HG03354 (cell line): ENCODE data around the gene CHKB.
"Not testable (repeated sequence)": the region's sequence is repeated elsewhere in the genome, so short reads cannot be mapped to it uniquely, and the experiment has no call there.

Source experiments
- ATAC-seq: cut with Tn5 transposase; IDR thresholded peaks from one replicate; pipeline ENCODE4 v1.9.1; 2021; ENCODE audit warnings: mild to moderate bottlenecking; ENCODE audit not compliant: unreplicated experiment, poor library complexity, severe bottlenecking

The CHKB gene

DNA sequence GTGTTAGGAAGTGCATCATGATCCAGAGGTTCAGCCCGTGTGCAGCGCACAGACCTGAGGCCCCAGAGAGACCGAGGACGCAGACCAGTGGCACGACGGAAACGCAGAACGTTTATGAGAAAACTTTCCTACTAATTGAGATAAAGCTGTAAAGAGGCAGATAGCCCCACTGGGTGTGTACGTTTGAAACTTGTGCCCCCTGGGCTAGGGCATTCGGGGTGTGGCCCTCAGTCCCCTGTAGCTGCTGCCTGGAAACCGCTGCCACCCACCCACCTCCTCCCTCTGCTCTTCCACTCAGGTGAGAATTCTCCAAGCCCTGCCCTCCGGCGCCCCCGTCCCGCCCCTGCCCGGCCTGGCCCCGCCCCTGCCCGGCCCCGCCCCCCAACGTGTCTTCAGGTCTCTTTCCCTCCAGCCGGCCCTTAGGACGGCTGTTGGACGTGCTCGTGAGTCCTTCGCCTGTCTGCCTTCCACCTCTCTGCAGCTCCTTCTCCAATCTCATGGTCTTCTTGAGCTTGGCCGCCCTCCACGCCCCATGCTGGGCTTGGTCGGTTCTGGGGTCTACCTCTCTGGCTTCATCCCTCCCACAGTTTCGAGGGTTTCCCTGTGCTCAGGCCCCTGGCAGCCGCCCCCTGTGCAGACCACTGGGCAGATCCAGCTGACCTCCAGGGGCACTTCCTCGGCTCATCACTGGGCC, 30.0 kb upstream of the CHKB start:
- no peak for ATAC-seq

DNA sequence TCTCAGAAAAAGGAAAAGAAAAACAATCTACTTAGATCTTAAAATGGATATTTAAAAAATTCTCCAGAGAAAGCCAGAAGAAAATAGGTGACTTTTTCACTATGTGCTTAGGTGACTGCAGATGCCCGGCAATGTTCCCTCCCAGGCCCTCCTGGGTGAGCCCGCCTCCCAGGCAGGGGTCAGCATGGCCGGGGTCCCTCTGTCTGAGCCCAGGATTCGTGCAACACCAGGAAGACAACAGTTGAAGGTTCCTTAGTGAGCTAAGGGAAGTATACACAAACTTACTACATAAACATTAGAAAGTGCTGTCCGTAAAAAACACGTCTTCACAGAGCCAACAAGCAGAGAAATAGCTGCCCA, 29.5 kb upstream of the CHKB start:
- ATAC-seq: no peak

DNA sequence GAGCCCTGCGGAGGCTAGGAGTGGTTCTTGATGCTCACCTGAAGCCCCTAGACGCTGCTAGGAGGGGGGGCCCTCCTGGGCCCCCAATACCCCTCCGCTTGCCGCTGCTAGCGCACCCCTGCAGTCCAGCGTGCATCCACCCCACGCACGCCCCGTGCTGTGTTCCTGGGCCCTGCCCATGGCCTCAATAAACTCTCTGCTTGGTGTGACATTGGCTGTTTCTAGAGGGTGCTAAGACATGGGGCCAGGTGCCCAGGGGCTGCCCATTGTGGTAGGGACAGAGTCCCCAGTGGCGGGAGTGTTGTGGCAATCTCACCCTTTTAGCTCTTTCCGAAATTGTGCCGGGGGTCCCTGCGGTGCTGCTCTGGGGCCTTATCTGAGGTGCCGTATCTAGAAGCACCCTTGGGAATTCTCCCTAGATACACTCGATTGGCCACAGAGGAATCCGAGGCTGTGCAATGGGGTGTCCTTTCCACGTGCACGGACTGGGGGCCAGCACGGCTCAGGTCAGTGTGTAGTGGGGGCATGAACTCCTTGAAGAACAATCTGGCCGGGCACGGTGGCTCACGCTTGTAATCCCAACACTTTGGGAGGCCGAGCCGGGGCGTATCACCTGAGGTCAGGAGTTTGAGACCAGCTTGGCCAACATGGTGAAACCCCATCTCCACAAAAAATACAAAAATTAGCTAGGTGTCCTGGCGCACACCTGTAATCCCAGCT, 28.9 kb upstream of the CHKB start:
- ATAC-seq: no peak

DNA sequence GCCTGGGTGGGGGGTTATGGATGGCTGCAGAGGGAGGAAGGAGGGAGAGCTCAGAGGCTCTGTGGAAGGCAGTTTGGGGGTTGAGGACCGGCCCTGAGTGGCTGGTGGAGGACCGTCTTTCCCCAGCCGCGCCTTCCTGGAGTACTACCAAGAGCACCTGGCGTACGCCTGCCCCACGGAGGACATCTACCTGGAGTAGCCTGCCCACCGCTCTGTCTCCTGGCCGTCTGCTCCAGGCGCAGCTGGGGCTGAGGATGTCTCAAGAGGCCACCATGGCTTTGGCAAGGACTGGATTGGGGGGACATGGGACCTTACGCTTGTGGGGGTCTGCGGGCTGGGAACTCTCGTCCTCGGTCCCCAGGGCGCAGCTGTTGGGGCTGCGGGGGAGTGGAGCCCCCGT, 27.9 kb upstream of the CHKB start:
- no peak for ATAC-seq

DNA sequence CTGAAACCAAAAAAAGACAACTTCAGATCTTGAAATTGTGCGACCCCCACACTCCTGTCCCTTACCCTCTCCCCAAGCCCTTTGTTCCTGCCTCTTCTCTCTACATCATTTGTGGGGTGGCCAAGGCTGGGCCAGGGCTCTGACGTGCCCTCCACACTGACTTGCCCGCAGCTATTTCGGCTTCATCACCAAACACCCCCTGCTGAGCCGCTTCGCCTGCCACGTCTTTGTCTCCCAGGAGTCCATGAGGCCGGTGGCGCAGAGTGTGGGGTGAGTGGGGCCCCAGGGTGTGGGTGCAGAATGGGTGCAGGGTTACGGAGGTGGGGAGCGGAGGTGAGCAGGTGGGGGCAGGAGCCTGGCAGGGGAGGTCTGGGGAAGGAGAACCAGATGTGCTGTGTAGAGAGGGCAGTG, 27.4 kb upstream of the CHKB start:
- ATAC-seq: no peak

DNA sequence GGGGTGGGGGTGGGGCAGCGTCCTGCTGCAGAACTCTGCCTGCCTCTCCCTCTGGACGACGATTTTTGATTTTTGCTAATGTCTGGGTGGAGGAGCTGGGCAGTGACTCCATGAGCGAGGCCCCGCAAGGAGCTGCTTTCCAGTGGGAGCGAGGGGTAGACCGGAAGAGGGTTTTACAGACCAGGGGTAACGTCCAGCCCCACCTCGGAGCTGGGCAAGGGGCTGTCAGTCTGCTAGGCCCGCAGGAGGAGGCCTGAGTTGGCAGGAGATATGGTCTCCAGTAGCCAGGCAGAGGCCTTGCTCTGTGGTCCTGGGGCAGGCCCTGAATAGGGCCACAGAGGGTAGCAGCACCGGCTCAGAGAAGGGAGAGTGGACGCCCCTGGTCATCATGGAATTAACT, 26.9 kb upstream of the CHKB start:
- no peak for ATAC-seq

DNA sequence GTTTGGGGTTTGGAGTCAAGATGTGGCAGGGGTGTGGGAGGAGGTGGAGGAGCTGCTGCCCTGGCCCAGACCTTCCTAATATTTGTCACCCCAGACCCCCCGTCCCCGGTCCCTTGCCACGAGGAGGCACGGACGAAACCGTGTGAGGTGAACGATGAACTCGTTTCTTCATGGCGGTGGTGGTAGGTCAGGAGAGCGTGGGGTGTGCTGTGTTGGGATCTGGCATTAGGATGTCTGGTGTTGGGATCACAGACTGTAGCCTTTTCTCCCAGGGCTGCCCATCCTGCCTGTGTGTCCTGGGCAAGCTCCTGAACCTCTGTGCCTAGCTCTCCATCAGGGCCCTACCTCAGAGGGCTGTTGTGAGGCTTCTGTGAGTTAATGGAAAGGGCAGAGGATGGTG, 26.3 kb upstream of the CHKB start:
- no peak for ATAC-seq

DNA sequence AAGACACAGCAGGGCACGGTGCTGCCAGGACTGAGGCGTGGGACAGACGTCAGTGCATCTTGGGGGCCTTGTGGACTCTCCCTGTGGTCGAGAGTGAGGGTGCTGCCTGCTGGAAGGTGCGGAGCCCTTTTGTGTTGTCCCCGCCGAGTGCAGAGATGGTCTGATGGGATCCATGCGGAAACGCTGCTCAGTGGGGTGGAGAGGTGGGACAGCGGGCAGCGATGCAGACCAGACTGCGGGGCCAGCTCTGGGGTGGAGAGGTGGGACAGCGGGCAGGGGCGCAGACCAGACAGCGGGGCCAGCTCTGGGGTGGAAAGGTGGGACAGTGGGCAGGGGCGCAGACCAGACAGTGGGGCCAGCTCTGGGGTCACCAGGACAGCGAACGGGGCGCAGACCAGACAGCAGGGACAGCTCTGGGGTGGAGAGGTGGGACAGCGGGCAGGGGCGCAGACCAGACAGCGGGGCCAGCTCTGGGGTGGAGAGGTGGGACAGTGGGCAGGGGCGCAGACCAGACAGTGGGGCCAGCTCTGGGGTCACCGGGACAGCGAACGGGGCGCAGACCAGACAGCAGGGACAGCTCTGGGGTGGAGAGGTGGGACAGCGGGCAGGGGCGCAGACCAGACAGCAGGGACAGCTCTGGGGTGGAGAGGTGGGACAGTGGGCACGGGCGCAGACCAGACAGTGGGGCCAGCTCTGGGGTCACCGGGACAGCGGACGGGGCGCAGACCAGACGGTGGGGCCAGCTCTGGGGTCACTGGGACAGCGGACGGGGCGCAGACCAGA, 25.6 kb upstream of the CHKB start:
- ATAC-seq: not testable (repeated sequence)

DNA sequence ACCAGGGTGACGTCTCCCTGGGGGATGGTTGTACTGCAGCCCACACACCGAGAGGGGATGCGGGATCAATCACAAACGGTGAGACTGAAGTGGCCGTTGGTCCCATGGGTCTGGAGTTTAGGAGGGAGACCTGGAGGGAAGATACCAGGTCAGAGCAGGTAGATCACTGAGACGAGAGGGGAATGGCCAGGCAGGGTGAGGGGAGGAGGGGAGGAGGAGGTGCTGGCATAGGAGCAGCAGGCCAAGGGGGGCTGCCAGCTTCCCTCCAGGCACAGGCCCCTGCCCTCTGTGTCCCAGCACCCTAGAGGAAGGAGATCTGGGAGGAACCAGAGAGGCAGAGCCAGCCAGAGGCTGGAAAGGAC, 25.0 kb upstream of the CHKB start:
- ATAC-seq: no peak

DNA sequence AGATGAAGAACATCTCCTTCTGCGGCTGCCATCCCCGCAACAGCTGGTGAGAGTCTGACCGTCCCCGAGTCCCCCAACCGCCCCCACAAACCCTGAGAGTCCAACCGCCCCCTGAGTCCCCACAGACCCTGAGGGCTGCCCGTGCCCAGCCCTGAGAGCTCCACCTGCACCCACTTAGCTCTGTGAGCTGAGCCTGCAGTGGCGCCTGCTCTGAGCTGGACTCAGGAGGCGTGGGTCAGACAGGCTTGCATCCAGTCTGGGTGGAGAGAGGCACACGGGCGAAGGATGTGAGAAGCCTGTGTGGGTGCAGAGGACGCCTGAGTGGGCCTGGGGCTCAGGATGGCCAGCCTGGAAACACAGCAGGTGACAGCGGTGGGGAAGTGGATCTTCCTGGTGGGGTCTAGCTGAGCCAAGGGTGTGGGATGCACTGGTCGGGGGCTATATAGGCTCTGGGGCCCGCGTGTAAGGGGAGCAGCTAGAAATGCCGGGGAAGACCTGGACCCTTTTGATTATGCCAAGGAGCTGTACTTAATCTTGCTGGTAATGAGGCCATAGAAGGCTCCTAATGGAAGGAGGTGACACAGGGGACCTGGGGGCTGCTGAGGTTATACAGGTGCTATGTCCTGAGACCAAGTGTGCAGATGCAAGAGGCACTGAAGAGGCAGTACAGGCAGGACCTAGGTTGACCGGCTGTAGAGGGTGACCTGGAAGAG, 24.5 kb upstream of the CHKB start:
- ATAC-seq: no peak

DNA sequence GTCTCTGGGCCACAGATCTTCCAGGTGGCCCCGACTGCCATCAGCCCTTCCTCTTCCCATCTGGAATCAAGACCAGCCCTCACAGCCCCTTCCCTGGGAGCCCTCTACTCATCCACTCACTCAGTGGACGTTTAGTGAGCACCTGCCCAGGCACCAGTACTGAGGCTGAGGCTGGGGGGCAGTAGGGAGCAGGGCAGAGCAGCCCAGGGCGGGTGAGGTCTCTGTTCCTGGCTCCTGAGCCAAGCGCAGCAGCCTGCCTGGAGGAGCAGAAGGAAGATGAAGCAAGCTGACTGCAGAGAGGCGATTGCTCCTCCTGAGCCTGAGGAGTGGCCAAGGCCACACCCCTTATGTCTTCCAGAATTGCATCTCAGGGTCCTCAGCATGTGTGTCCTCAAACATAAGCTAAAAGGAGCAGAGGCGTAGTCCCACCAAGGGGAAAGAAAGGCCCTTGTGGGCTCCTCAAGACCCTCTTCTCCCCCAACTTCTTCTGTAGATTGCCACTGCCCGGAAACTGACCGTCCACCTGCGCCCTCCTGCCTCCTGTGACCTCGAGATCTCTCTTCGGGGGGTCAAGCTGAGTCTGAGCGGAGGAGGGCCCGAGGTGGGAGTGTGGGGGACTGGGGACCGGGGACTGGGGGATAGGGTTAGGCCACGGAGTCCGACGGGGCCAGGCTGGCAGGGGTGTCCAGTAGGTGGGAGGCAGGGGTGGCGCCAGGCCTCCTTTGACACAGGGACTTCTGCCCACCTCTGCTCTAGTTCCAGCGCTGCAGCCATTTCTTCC, 23.7 kb upstream of the CHKB start:
- no peak for ATAC-seq

DNA sequence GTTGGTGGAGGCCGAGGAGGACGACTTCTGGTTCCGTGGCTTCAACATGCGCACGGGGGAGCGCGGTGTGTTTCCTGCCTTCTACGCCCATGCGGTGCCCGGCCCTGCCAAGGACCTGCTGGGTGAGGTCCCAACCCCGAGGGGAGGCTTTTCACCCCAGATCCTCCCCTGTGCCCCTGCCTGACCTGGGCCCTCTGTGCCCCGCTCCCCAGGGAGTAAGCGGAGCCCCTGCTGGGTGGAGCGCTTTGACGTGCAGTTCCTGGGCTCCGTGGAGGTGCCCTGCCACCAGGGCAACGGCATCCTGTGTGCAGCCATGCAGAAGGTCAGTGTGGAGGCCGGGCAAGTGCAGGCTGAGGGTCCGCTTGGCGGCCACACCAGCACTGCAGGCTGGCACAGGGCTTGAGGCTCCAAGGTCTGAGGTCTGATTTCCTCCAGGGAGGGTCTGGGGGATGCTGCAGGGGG, 23.0 kb upstream of the CHKB start:
- no peak for ATAC-seq

DNA sequence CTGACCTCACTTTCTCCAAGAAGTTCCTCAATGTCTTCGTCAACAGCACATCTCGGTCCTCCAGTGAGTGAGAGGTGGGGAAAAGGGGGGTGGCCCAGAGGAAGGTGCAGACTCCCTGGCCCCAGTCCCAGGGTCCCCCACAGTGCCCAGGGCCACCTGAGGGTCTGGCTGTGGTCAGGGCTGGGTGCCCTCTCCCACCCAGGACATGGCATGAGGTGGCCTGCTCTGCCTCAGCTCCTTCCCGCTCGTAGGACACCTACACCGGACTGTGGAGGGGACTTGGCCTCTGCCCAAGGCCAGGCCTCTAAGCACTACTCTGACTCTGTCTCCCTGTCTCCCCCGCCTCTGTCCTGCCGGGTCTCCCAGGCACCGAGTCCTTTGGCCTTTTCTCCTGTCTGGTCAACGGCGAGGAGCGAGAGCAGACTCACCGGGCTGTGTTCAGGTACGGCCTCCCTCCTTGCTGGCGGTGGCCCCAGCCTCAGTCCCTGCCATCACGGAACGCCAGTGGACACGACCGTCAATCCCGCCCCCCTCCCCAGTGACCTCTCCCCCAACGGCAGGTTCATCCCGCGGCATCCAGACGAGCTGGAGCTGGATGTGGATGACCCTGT, 22.5 kb upstream of the CHKB start:
- no peak for ATAC-seq

DNA sequence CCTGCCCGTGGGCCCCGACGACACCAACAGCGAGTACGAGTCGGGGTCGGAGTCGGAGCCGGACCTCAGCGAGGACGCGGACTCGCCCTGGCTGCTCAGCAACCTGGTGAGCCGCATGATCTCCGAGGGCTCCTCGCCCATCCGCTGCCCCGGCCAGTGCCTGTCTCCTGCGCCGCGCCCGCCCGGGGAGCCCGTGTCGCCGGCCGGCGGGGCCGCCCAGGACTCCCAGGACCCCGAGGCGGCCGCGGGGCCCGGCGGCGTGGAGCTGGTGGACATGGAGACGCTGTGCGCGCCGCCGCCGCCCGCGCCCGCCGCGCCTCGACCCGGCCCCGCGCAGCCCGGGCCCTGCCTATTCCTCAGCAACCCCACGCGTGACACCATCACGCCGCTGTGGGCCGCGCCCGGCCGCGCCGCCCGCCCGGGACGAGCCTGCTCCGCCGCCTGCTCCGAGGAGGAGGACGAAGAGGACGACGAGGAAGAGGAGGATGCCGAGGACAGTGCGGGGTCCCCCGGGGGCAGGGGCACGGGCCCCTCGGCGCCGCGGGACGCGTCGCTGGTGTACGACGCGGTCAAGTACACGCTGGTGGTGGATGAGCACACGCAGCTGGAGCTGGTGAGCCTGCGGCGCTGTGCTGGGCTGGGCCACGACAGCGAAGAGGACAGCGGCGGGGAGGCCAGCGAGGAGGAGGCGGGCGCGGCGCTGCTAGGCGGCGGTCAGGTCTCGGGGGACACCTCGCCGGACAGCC, 21.8 kb upstream of the CHKB start:
- ATAC-seq: no peak

DNA sequence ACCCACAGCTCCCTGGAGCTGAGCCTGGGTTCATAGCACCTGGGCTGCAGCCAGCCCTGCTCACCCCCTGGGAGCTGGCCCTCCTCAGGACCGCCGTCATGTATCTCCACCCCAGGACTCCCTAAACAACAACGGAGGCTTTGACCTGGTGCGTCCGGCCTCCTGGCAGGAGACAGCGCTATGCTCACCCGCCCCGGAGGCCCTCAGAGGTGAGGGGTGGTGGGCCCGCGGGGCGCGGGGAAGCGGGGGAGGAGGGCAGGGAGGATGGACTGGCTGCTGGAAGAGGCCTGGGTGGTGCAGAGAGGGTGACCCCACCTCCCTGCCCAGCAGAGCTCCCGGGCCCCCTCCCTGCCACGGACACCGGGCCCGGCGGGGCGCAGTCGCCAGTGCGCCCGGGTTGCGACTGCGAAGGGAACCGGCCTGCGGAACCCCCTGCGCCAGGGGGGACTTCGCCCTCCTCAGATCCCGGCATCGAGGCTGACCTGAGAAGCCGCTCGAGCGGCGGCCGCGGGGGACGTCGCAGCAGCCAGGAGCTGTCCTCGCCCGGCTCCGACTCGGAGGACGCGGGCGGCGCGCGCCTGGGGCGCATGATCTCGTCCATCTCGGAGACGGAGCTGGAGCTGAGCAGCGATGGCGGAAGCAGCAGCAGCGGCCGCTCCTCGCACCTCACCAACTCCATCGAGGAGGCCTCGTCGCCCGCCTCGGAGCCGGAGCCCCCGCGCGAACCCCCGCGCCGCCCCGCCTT, 21.0 kb upstream of the CHKB start:
- no peak for ATAC-seq

DNA sequence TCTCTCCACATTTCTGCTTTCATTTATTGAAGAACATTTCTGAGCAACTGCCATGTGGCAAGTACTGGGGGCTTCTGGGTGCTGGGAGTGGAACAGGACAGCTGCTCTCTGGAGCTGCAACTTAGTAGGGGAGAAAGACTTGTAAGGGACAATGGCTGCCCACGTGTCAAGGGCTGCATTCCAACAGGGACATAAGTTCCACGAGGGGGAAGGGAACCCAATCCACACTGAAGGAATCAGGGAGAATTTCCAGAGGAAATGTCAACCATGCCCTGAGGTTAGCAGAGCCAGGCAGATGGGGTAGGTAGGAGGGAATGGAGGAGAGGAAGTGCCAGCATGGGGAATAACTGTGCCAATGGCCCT, 19.7 kb upstream of the CHKB start:
- no peak for ATAC-seq

DNA sequence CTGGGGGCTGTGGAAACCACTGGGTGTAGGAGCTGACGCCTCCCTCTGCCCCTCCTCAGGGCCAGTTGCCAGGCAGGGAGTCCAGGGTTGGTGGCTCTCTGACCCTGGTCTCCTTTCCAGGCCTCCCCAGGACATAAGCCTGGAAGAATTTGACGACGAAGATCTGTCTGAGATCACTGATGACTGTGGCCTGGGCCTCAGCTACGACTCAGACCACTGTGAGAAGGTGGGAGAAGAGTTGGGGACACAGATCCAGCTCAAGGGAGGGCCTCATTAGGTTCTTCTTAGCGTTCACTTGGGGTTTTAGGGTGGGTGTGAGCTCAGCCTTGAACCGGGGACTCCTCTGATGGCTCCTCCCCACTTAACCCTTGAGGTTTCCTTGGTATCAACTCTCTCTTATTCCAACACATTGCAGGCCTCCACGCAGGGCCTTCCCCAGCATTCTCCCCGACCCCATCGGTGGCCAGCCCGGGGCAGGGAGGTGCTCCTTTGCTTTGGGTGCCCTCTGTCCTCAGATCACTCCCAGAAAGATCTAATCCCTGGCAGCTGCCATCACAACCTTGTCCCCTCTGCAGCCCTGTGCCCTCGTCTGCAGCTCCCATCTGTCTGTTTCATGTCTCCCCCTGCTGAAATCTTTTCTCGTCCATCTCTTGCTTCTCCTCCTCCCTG, 19.2 kb upstream of the CHKB start:
- no peak for ATAC-seq
